DOHH2 (cell line): ENCODE results near the gene HDAC4.

Experiments used
- H3F3A ChIP-seq: fragments of 200-600 bp; sonication (generic), shearing (Covaris generic); 2 replicates; pipeline ENCODE4 v1.6.0; 2016; ENCODE audit warnings: antibody characterized with exemption, mild to moderate bottlenecking; ENCODE audit not compliant: control insufficient read depth, insufficient read depth
- H3K27ac ChIP-seq: fragments of 200-600 bp; sonication (generic); 2 replicates; pipeline ENCODE4 v1.5.1; 2014; ENCODE audit warnings: low read depth, mild to moderate bottlenecking, low read length, moderate library complexity
- H3K27me3 ChIP-seq: fragments of 200-600 bp; sonication (generic); 2 replicates; pipeline ENCODE4 v1.6.1; 2014; ENCODE audit warnings: mild to moderate bottlenecking, low read length, mixed read lengths; ENCODE audit not compliant: control insufficient read depth
- H3K36me3 ChIP-seq: fragments of 200-600 bp; sonication (generic); 2 replicates; pipeline ENCODE4 v1.6.1; 2014; ENCODE audit warnings: mild to moderate bottlenecking, low read length, moderate library complexity, mixed read lengths; ENCODE audit not compliant: control insufficient read depth
- H3K4me1 ChIP-seq: fragments of 200-600 bp; sonication (generic); 2 replicates; pipeline ENCODE4 v1.6.1; 2014; ENCODE audit warnings: mild to moderate bottlenecking, low read length, mixed read lengths; ENCODE audit not compliant: control insufficient read depth
- H3K4me2 ChIP-seq: fragments of 200-600 bp; sonication (generic); 2 replicates; pipeline ENCODE4 v1.6.0; 2014; ENCODE audit warnings: mild to moderate bottlenecking, low read length, moderate library complexity
- H3K4me3 ChIP-seq: fragments of 200-600 bp; sonication (generic); 2 replicates; pipeline ENCODE4 v1.5.1; 2014; ENCODE audit warnings: mild to moderate bottlenecking, low read length, mixed read lengths
- H3K79me2 ChIP-seq: fragments of 200-600 bp; sonication (generic); 2 replicates; pipeline ENCODE4 v1.6.1; 2014; ENCODE audit warnings: mild to moderate bottlenecking, low read length, mixed read lengths; ENCODE audit not compliant: control insufficient read depth
- H3K9me2 ChIP-seq: fragments of 200-600 bp; sonication (generic); replicated peaks from 2 replicates; pipeline ENCODE4 v1.6.1; 2014; ENCODE audit warnings: mild to moderate bottlenecking, low read length, mixed read lengths; ENCODE audit not compliant: control insufficient read depth
- H3K9me3 ChIP-seq: fragments of 200-600 bp; sonication (generic); 2 replicates; pipeline ENCODE4 v1.6.1; 2014; ENCODE audit warnings: antibody characterized with exemption, low read length, mixed read lengths; ENCODE audit not compliant: control insufficient read depth, insufficient read depth
- H4K20me1 ChIP-seq: fragments of 200-600 bp; sonication (generic); 2 replicates; pipeline ENCODE4 v1.6.0; 2014; ENCODE audit warnings: low read depth, mild to moderate bottlenecking, antibody characterized with exemption, low read length, moderate library complexity; ENCODE audit not compliant: control insufficient read depth, insufficient read depth
- CTCF ChIP-seq: fragments of 200-600 bp; sonication (generic); IDR thresholded peaks from one replicate; pipeline ENCODE4 v1.5.1; 2014; ENCODE audit warnings: antibody characterized with exemption, mild to moderate bottlenecking, low read depth, low read length; ENCODE audit not compliant: poor library complexity, severe bottlenecking
- EZH2phosphoT487 ChIP-seq: fragments of 200-600 bp; sonication (generic); IDR thresholded peaks from 2 replicates; pipeline ENCODE4 v1.6.1; 2017; ENCODE audit warnings: borderline replicate concordance, mild to moderate bottlenecking, antibody characterized with exemption, low read length, moderate library complexity, mixed read lengths

HDAC4 gene

GRCh38 chr2:239114616-239115265 is 286.1 kb downstream of the HDAC4 start:
- Histone ChIP-seq H3K36me3 (no peaks in the 10 kb centered on the region), H3K79me2 (no peaks in the 10 kb centered on the region), H3F3A (no peaks in the 10 kb centered on the region), H3K27ac (no peak overlapping the region), H3K27me3 (no peaks in the 10 kb centered on the region), H3K4me1 (no peaks in the 10 kb centered on the region), H3K9me2 (no peaks in the 10 kb centered on the region), H3K4me3 (no peak overlapping the region), H4K20me1 (no peaks in the 10 kb centered on the region), H3K4me2 (no peak overlapping the region), H3K9me3 (no peaks in the 10 kb centered on the region)
- no peak for TF ChIP-seq EZH2phosphoT487
- TF ChIP-seq CTCF: no peak

- H3F3A ChIP-seq: no peaks in the 10 kb centered on the region
- no peaks in the 10 kb centered on the region for H3K27me3 ChIP-seq
- H4K20me1 ChIP-seq: no peaks in the 10 kb centered on the region
- no peaks in the 10 kb centered on the region for H3K4me1 ChIP-seq
- H3K79me2 ChIP-seq: no peaks in the 10 kb centered on the region
- H3K9me2 ChIP-seq: no peaks in the 10 kb centered on the region
- H3K4me2 ChIP-seq: no peak overlapping the region
- TF ChIP-seq EZH2phosphoT487: no peak
- TF ChIP-seq CTCF: no peak
- H3K27ac ChIP-seq: no peak overlapping the region
- no peaks in the 10 kb centered on the region for H3K36me3 ChIP-seq
- H3K4me3 ChIP-seq: no peak overlapping the region
- H3K9me3 ChIP-seq: no peaks in the 10 kb centered on the region
Observed at GRCh38 chr2:239114119-239114581, 286.7 kb downstream of the HDAC4 start.

- Histone ChIP-seq H3K27me3 (no peaks in the 10 kb centered on the region), H3K4me2 (no peak overlapping the region), H3F3A (no peaks in the 10 kb centered on the region), H3K9me2 (no peaks in the 10 kb centered on the region), H3K36me3 (no peaks in the 10 kb centered on the region), H3K27ac (no peak overlapping the region), H3K4me3 (no peak overlapping the region), H3K4me1 (no peaks in the 10 kb centered on the region), H3K9me3 (no peaks in the 10 kb centered on the region), H3K79me2 (no peaks in the 10 kb centered on the region), H4K20me1 (no peaks in the 10 kb centered on the region)
- TF ChIP-seq CTCF (no peak), EZH2phosphoT487 (no peak)
Observed at GRCh38 chr2:239113615-239114014, 287.2 kb downstream of the HDAC4 start.
